DND-41 (cell line): ENCODE measurements around the gene DNTT.

ENCODE experiments used
- ATAC-seq: fragments of 200-7000 bp; cut with Tn5 transposase; 3 replicates; pipeline ENCODE4 v1.9.1; 2021; ENCODE audit warnings: low read depth; ENCODE audit not compliant: insufficient read depth
- DNase-seq: peaks from one replicate; pipeline ENCODE4 v3.0.0-alpha.2; 2020
- H2AFZ ChIP-seq: 2 replicates; pipeline ENCODE4 v1.6.0; 2012; ENCODE audit warnings: low read depth, low read length
- H3K27ac ChIP-seq: 2 replicates; pipeline ENCODE4 v1.5.1; 2012; ENCODE audit warnings: low read length, inconsistent platforms
- H3K27me3 ChIP-seq: fragments of 200-600 bp; sonication (generic); 2 replicates; pipeline ENCODE4 v1.6.0; 2012; ENCODE audit warnings: low read length, mild to moderate bottlenecking, inconsistent platforms; ENCODE audit not compliant: insufficient read depth, poor library complexity
- H3K36me3 ChIP-seq: 2 replicates; pipeline ENCODE4 v1.5.1; 2012; ENCODE audit warnings: low read length, inconsistent platforms; ENCODE audit not compliant: insufficient read depth
- H3K4me1 ChIP-seq: 2 replicates; pipeline ENCODE4 v1.5.1; 2012; ENCODE audit warnings: mild to moderate bottlenecking, low read length; ENCODE audit not compliant: insufficient read depth
- H3K4me2 ChIP-seq: 2 replicates; pipeline ENCODE4 v1.6.0; 2012; ENCODE audit warnings: mild to moderate bottlenecking, moderate library complexity, low read length, inconsistent platforms; ENCODE audit not compliant: insufficient read depth
- H3K4me3 ChIP-seq, 2 experiments: fragments of 200-600 bp in 1 of 2; shearing (Covaris generic) in 1 of 2; 2 replicates each; pipeline ENCODE4 v1.5.1; 2012 to 2016; ENCODE audit warnings: inconsistent platforms in 2 of 2, low read length in 2 of 2, mild to moderate bottlenecking in 2 of 2, low read depth in 1 of 2, moderate library complexity in 1 of 2
- H3K79me2 ChIP-seq: 2 replicates; pipeline ENCODE4 v1.6.0; 2012; ENCODE audit warnings: low read length, inconsistent platforms; ENCODE audit not compliant: insufficient read depth
- H3K9ac ChIP-seq: 2 replicates; pipeline ENCODE4 v1.6.0; 2012; ENCODE audit warnings: low read depth, mild to moderate bottlenecking, inconsistent platforms, low read length, moderate library complexity
- H3K9me3 ChIP-seq: 2 replicates; pipeline ENCODE4 v1.5.1; 2012; ENCODE audit warnings: low read length, moderate library complexity, mild to moderate bottlenecking, inconsistent platforms; ENCODE audit not compliant: insufficient read depth, severe bottlenecking
- H4K20me1 ChIP-seq: 2 replicates; pipeline ENCODE4 v1.6.0; 2012; ENCODE audit warnings: low read length; ENCODE audit not compliant: insufficient read depth
- CTCF ChIP-seq: IDR thresholded peaks from 2 replicates; pipeline ENCODE4 v1.5.1; 2012; ENCODE audit warnings: borderline replicate concordance, low read length, moderate library complexity, mild to moderate bottlenecking; ENCODE audit not compliant: poor library complexity, severe bottlenecking; ENCODE audit errors: extremely low read depth
- EZH2 ChIP-seq: IDR thresholded peaks from 3 replicates; pipeline ENCODE4 v1.6.1; 2012; ENCODE audit warnings: borderline replicate concordance, low read depth, mild to moderate bottlenecking, moderate library complexity, low read length, inconsistent platforms; ENCODE audit not compliant: severe bottlenecking

DNTT gene

GRCh38 chr10:96295475-96295874, 8.8 kb upstream of the DNTT start:
- Histone ChIP-seq H3K27ac (peak overlapping the region; percentile 92), H3K27me3 (no peaks in the 10 kb centered on the region), H3K79me2 (peaks cover 17% of the 10 kb centered on the region), H3K9ac (peak overlapping the region; percentile 47), H2AFZ (peak overlapping the region; percentile 19; the same call in 1 of the 2 replicates), H3K4me2 (peak overlapping the region; percentile 48), H3K9me3 (no peaks in the 10 kb centered on the region), H4K20me1 (no peaks in the 10 kb centered on the region), H3K36me3 (peaks cover 11% of the 10 kb centered on the region; the same call in 1 of the 2 replicates), H3K4me1 (peaks cover 80% of the 10 kb centered on the region), H3K4me3 (peak overlapping the region in 1 of 2 experiments; percentile 11; a peak in 1 of 4 replicates)
- TF ChIP-seq CTCF (no peak), EZH2 (no peak)
- peak; percentile 59 for ATAC-seq
- peak; percentile 70 for DNase-seq

- Histone ChIP-seq H3K4me1 (peaks cover 100% of the 10 kb centered on the region), H4K20me1 (no peaks in the 10 kb centered on the region), H3K27ac (peak overlapping the region; percentile 92), H3K9me3 (no peaks in the 10 kb centered on the region), H3K4me2 (peak overlapping the region; percentile 71; the same call in 1 of the 2 replicates), H3K36me3 (peaks cover 11% of the 10 kb centered on the region; the same call in 1 of the 2 replicates), H3K79me2 (peaks cover 37% of the 10 kb centered on the region), H3K4me3 (no peak overlapping the region), H2AFZ (no peak overlapping the region), H3K27me3 (no peaks in the 10 kb centered on the region), H3K9ac (peak overlapping the region; percentile 55)
- TF ChIP-seq EZH2 (no peak), CTCF (no peak)
- ATAC-seq (no peak), DNase-seq (no peak)
Measured at GRCh38 chr10:96297486-96297885, 6.7 kb upstream of the DNTT start.

- no peak overlapping the region for H2AFZ ChIP-seq
- peaks cover 11% of the 10 kb centered on the region; the same call in 1 of the 2 replicates for H3K36me3 ChIP-seq
- H3K27ac ChIP-seq = peak overlapping the region; percentile 92
- H3K9me3 ChIP-seq = no peaks in the 10 kb centered on the region
- H3K79me2 ChIP-seq = peaks cover 46% of the 10 kb centered on the region
- ATAC-seq = no peak
- peak overlapping the region; percentile 71 for H3K4me2 ChIP-seq
- H3K4me3 ChIP-seq = no peak overlapping the region
- H3K27me3 ChIP-seq = no peaks in the 10 kb centered on the region
- peak overlapping the region; percentile 55 for H3K9ac ChIP-seq
- no peak for TF ChIP-seq CTCF
- no peak for TF ChIP-seq EZH2
- no peaks in the 10 kb centered on the region for H4K20me1 ChIP-seq
- DNase-seq = no peak
- peaks cover 100% of the 10 kb centered on the region for H3K4me1 ChIP-seq
Measured at GRCh38 chr10:96298362-96298761, 5.9 kb upstream of the DNTT start.

GRCh38 chr10:96299383-96299782, 4.9 kb upstream of the DNTT start:
- DNase-seq = peak; percentile 85
- Histone ChIP-seq H3K4me3 (peak overlapping the region in 1 of 2 experiments; percentile 49; a peak in 2 of 4 replicates), H3K79me2 (peaks cover 56% of the 10 kb centered on the region), H3K27ac (peak overlapping the region; percentile 92), H3K9ac (peak overlapping the region; percentile 55), H3K4me2 (peak overlapping the region; percentile 71), H4K20me1 (no peaks in the 10 kb centered on the region), H3K4me1 (peaks cover 100% of the 10 kb centered on the region), H2AFZ (no peak overlapping the region), H3K9me3 (no peaks in the 10 kb centered on the region), H3K27me3 (no peaks in the 10 kb centered on the region), H3K36me3 (peaks cover 11% of the 10 kb centered on the region; the same call in 1 of the 2 replicates)
- TF ChIP-seq EZH2 = no peak
- no peak for TF ChIP-seq CTCF
- ATAC-seq = peak; percentile 78
